ENCODE results near the gene CHST11. TPM values are rescaled to one million over a fixed set of nuclear protein-coding genes. Genes with fewer than 3 reads are reported as not detected.
A peak's percentile ranks its signal among the peaks of the same experiment; 100 is the strongest.
"Not testable (repeated sequence)": the region's sequence is repeated elsewhere in the genome, so short reads cannot be mapped to it uniquely, and the experiment has no call there.

Gene CHST11
- total RNA-seq, 1 experiment from 2014 or later: 38.8 TPM

GRCh38 chr12:104738776-104739642, 282.3 kb downstream of the CHST11 start:
- no peak for DNase-seq (ENCODE audit: low read depth)

- no peak for DNase-seq (ENCODE audit: low read depth)
Measured at GRCh38 chr12:104740668-104741067, 283.9 kb downstream of the CHST11 start.

GRCh38 chr12:104741077-104741476, 284.3 kb downstream of the CHST11 start:
- DNase-seq (ENCODE audit: low read depth): no peak

DNA sequence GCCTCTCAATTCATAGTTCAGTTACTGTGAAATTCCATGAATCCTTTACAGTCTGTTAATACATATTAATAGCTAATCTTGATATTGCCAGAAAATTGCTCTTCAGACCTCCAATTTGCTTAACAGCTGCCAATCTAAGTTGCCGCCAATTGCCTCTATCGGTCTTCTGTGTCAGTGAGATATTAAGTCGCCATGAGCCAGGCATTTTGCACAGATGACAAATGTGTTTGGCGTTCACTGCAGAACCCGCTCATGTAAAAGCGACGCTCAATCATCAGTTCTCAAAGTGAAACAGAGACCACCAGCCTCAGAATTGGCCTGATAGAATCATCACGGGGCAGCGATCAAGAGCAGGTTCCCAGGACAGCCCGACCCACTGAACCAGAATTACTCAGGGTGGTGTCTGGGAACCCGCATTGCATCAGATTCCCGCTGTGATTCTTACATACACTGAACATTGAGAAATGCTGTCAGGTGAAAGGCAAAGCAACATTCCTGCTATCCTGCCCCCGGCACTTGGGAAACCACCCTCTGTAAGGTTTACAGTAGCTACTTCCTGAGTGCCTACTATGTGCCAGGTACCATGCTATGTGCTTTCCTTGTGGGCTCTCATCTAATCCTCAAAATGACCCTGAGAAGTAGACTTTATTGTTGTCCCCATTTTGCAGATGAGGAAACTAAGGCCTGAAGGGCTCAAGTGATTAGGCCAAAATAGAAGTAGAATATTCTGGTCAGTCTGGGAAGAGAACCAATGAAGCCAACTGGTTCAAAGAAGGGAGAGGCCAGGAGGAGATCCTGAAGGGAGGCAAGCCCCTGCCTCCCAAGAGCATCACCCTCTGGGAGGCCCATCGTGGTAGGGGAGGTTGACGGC, 285.0 kb downstream of the CHST11 start:
- no peak for DNase-seq (ENCODE audit: low read depth)

GRCh38 chr12:104742551-104743201, 285.9 kb downstream of the CHST11 start:
- peak; percentile 44 for DNase-seq (ENCODE audit: low read depth)

DNA sequence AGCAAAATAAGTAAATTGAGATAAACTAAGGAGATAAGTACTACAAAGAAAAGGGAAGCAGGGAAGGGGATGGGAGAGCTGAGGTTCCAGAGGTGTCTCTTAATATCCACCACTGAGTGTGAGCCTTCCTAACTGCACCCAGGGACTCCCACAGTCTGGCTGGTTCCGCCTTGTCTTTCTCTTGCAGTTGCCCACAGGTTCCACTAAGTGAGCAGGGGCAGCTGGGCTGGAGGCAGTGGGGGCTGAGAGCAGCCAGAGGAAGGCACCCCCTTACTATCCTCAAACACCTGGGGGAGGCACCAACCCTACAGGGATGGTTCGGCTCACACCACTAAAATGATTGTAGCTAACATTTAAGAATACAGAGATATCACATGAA, 286.4 kb downstream of the CHST11 start:
- no peak for DNase-seq (ENCODE audit: low read depth)

DNA sequence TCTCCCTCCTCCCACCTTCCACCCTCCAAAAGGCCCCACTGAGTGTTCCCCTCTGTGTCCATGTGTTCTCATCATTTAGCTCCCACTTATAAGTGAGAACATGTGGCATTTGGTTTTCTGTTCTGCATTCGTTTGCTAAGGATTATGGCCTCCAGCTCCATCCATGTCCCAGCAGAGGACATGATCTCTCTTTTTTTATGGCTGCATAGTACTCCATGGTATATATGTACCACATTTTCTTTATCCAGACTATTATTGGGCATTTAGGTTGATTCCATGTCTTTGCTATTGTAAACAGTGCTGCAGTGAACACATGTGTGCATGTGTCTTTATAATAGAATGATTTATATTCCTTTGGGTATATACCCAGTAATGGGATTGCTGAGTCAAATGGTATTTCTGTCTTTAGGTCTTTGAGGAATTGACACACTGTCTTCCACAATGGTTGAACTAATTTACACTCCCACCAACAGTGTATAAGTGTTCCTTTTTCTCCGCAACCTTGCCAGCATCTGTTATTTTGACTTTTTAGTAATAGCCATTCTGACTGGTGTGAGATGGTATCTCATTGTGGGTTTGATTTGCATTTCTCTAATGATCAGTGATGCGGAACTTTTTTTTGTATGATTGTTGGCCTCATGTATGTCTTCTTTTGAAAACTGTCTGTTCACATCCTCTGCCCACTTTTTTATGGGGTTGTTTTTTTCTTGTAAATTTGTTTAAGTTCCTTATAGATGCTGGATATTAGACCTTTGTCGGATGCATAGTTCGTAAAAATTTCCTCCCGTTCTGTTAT, 287.2 kb downstream of the CHST11 start:
- not testable (repeated sequence) for DNase-seq (ENCODE audit: low read depth)

- DNase-seq (ENCODE audit: low read depth): no peak
Measured at GRCh38 chr12:104746467-104747088, 289.8 kb downstream of the CHST11 start.

GRCh38 chr12:104747330-104747729, 290.6 kb downstream of the CHST11 start:
- DNase-seq (ENCODE audit: low read depth): no peak

- DNase-seq (ENCODE audit: low read depth): no peak
Measured at GRCh38 chr12:104747955-104748354, 291.2 kb downstream of the CHST11 start.

DNA sequence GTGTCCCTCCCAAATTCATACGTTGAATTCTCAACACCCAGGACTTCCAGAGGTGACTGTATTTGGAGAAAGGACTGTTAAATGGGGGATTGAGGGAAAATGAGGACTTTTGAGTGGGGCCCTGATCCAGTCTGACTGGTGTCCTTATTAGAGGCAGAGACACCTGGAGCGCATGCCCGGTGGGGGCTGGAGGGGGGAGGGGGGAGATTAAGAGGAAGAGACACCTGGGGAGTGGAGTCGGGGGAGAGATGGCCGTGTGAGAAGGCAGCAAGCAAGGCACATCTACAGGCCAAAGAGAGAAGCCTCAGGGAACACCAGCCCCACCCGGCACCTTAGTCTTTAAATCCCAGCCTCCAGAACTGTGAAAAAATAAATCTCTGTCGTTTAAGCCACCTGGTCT, 291.6 kb downstream of the CHST11 start:
- no peak for DNase-seq (ENCODE audit: low read depth)

DNA sequence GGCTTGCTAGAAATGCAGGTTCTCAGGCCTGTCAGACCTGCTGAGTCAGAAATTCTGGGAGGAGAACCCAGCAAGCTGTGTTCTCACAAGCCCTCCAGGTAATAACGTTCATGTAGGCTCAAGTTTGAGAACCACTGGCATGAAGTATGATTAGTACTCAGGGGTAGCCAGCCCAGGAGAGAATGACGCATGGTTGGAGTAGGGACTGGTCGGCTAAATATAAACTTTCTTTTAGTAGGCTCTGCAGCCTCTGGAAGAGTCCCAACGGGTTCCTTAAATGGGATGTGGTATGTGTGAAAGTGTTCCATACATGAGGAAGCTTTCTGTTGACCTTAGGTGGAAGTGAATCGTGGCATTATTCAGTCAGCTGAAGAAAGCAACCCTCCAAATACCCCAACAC, 292.0 kb downstream of the CHST11 start:
- peak; percentile 85 for DNase-seq (ENCODE audit: low read depth)

- no peak for DNase-seq (ENCODE audit: low read depth)
Measured at GRCh38 chr12:104749545-104749944, 292.8 kb downstream of the CHST11 start.

DNA sequence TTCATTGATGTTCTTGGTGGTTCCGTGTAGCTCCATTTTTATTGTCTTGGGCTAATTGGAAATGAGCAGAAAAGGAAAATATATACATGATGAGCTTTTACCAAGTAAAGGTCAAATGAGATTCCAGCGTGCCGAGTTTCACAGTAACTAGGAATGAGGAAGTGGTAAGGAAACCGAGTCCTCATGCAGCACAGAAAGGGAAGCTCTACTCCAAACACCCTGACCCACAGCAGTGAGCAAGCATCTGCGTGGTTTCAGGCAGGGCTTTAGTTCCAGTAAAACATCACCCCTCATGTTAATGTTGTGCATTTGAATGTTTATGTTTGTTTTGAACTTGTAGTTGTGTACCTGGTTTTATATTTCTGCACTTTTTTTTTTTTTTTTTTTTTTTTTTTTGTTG, 293.3 kb downstream of the CHST11 start:
- peak; percentile 71 for DNase-seq (ENCODE audit: low read depth)

- DNase-seq (ENCODE audit: low read depth): no peak
Measured at GRCh38 chr12:104751120-104751519, 294.4 kb downstream of the CHST11 start.

DNA sequence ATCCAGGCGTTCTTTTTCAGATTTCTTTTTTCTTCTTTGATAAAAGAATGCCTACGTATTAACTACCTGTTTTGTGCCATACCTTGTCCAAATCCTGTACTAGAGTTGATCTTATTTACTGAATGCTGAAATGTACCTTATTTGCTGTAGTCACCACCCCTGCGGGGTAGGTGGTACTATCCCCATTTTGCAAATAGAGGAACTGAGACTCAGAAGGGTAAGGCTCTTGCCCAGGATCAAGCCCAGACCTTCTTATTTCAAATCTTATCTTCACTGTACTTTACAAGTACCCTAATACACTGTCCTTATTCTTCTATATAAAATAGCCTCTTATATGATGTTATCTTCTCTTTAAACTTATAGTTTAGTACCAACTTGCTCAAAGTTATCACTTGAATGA, 294.8 kb downstream of the CHST11 start:
- no peak for DNase-seq (ENCODE audit: low read depth)

- DNase-seq (ENCODE audit: low read depth): no peak
Measured at GRCh38 chr12:104752016-104752415, 295.3 kb downstream of the CHST11 start.

DNA sequence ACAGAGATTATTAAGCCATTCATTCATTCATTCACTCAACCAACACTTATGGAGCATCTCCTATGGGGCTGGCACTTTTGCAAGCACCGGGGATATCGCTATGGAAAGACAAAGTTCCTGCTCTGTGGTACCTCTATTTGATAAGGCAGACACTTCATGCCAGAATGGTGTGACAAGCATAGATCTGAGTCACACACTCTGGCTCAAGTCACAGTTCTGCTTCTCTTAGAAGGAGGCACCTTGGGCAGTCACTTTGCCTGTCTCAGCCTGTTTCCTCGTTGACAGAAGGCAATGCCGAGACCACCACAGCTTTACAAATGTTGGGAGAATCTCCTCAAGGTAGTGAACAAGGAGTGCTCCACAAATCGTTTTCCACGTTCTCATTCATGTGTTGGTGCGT, 296.1 kb downstream of the CHST11 start:
- DNase-seq (ENCODE audit: low read depth): no peak

DNA sequence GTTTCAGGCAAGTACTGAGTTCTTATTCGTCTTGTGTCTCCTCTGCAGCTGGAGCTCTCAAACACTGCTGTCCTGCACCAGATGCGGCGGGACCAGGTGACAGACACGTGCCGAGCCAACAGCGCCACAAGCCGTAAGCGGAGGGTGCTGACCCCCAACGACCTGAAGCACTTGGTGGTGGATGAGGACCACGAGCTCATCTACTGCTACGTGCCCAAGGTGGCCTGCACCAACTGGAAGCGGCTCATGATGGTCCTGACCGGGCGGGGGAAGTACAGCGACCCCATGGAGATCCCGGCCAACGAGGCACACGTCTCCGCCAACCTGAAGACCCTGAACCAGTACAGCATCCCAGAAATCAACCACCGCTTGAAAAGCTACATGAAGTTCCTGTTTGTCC, 300.2 kb downstream of the CHST11 start:
- DNase-seq (ENCODE audit: low read depth): no peak

DNA sequence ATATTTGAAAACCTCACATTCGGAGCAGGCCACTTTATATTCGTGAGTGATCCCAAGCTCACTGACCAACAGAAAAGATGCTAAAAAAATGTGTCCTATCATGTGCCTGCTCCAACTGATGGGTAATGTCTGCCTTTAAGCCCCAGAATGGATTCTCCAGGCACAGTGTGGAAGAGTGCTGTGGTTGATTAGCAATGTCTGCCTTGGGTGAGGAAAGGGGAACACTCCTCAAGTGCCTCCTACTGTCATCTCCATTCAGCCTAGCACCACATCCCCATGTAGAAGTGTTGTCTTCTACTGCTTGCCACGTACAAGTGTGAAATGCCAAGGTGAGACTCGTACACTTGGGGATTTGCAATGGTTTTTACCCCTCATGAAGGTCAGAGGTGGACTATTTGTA, 302.0 kb downstream of the CHST11 start:
- DNase-seq (ENCODE audit: low read depth): no peak

GRCh38 chr12:104761091-104761490, 304.3 kb downstream of the CHST11 start:
- DNase-seq (ENCODE audit: low read depth): no peak

Measured in RPMI7951 (cell line).